ENCODE data around the gene PPP1R14C. TPM values are rescaled to one million over a fixed set of nuclear protein-coding genes. Genes with fewer than 3 reads are reported as not detected.

Gene PPP1R14C
- total and polyA plus RNA-seq, 2 donors (not counting 3 experiments of a cell fraction or from before 2014, with no cell fraction given), result not detected

DNA sequence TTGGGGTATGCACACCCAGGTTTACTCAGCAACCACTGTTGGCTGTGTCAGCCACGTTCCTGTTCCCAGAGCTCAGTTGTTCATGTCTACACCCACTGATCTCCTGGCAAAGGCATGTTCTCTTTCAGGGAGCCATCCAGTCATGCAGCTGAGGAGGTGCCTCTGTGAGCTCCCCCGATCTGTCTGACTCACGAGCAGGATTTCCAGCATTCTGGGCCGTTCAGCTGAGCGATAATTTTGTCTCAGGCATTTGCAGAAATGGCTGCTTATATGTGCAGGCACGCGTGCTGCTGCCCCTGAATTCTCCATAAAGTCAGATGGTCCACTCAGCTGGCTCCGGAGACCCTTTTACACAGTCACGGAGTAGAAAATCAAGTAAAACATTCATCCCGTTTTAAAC, 147.6 kb downstream of the PPP1R14C start:
- Histone ChIP-seq H3K79me2 (ENCODE audit: control insufficient read depth, insufficient read depth, low read length) (no peaks in the 10 kb centered on the region), H3K4me2 (ENCODE audit: insufficient read depth, low read length) (no peak overlapping the region), H3K27me3 (ENCODE audit: control insufficient read depth in 2 of 2, insufficient read depth in 2 of 2, low read length in 2 of 2) (peaks cover 15 to 28% of the 10 kb centered on the region in 2 experiments), H3K4me1 (ENCODE audit: control insufficient read depth, extremely low read depth, insufficient read depth, low read length) (no peaks in the 10 kb centered on the region), H3K9me3 (replicated peaks; ENCODE audit: control insufficient read depth, insufficient read depth, low read length) (no peaks in the 10 kb centered on the region), H3K9ac (replicated peaks; ENCODE audit: extremely low read depth, insufficient read depth, low read length) (no peak overlapping the region), H4K20me1 (replicated peaks; ENCODE audit: control insufficient read depth, extremely low read depth, insufficient read depth, low read length) (no peaks in the 10 kb centered on the region), H3K9me1 (replicated peaks; ENCODE audit: control insufficient read depth, extremely low read depth, insufficient read depth, low read length) (no peaks in the 10 kb centered on the region), H3K27ac (ENCODE audit: insufficient read depth, low read depth, low read length) (no peak overlapping the region), H3K36me3 (ENCODE audit: control insufficient read depth in 2 of 2, extremely low read depth in 1 of 2, insufficient read depth in 2 of 2, low read length in 2 of 2) (no peaks in the 10 kb centered on the region), H2AFZ (ENCODE audit: low read depth, low read length) (no peak overlapping the region), H3K4me3 (replicated peaks in 1 of 3; ENCODE audit: insufficient read depth in 1 of 3, low read depth in 1 of 3, low read length in 3 of 3) (no peak overlapping the region)
- POLR2A ChIA-PET, result no interaction called here
- DNase-seq (ENCODE audit: low read depth, low spot score) (no peak), FAIRE-seq (no peak)
- dilution Hi-C loops (cut with MboI; ENCODE audit: extremely low pct_ligation_motif_present, low sequenced_read_pairs), result no loop called here
- TF ChIP-seq MYC (IDR thresholded peaks at IDR 0.05; ENCODE audit: low read depth, low read length), result no peak
- CTCF ChIA-PET, result no interaction called here
- no TSS peak for BruUV-seq (replicated peaks)
- intact Hi-C loops (cut with micrococcal nuclease), result no loop called here

DNA sequence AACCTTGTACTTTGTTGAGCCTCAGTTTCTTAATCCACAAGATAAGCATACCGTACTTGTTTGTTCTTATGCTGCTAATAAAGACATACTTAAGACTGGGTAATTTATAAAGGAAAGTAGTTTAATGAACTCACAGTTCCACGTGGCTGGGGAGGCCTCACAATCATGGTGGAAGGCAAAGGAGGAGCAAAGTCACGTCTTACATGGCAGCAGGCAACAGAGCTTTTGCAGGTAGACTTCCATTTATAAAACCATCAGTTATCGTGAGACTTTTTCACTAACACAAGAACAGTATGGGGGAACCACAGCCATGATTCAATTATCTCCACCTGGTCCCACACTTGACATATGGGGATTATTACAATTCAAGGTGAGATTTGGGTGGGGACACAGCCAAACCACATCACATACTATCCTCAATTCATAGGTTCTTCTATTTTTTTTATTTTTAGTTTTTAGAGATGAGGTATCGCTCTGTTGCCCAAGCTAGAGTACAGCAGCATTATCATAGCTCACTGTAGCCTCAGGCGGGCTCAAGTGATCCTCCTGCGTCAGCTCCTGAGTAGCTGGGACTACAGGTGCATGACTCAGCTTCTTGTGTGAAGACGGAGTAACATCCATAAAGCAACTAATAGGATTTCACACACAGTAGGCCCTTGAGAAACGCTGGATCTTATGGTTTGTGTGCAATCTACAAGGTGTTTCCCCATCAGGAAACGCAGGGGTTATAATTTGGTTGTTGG, 149.3 kb downstream of the PPP1R14C start:
- no peak overlapping the region for H3K9ac ChIP-seq (replicated peaks; ENCODE audit: extremely low read depth, insufficient read depth, low read length)
- no peak overlapping the region for H2AFZ ChIP-seq (ENCODE audit: low read depth, low read length)
- H3K4me1 ChIP-seq (ENCODE audit: control insufficient read depth, extremely low read depth, insufficient read depth, low read length), result no peaks in the 10 kb centered on the region
- no peak overlapping the region for H3K4me2 ChIP-seq (ENCODE audit: insufficient read depth, low read length)
- dilution Hi-C loops (cut with MboI; ENCODE audit: extremely low pct_ligation_motif_present, low sequenced_read_pairs), result no loop called here
- ChIA-PET POLR2A (no interaction called here), CTCF (no interaction called here)
- no peak for DNase-seq (ENCODE audit: low read depth, low spot score)
- no peak for FAIRE-seq
- no peaks in the 10 kb centered on the region for H3K9me1 ChIP-seq (replicated peaks; ENCODE audit: control insufficient read depth, extremely low read depth, insufficient read depth, low read length)
- H3K27me3 ChIP-seq (ENCODE audit: control insufficient read depth in 2 of 2, insufficient read depth in 2 of 2, low read length in 2 of 2), result peaks cover 13 to 22% of the 10 kb centered on the region in 2 experiments
- intact Hi-C loops (cut with micrococcal nuclease), result no loop called here
- H3K36me3 ChIP-seq (ENCODE audit: control insufficient read depth in 2 of 2, extremely low read depth in 1 of 2, insufficient read depth in 2 of 2, low read length in 2 of 2), result no peaks in the 10 kb centered on the region
- no peak for TF ChIP-seq FOS (IDR thresholded peaks at IDR 0.05; ENCODE audit: borderline replicate concordance, insufficient read depth, low read length)
- TF ChIP-seq EZH2 (IDR thresholded peaks at IDR 0.05; ENCODE audit: borderline replicate concordance, low read depth, low read length, severe bottlenecking), result no peak
- no peak for TF ChIP-seq MYC (IDR thresholded peaks at IDR 0.05; ENCODE audit: low read depth, low read length)
- H3K27ac ChIP-seq (ENCODE audit: insufficient read depth, low read depth, low read length), result no peak overlapping the region
- H3K9me3 ChIP-seq (replicated peaks; ENCODE audit: control insufficient read depth, insufficient read depth, low read length), result no peaks in the 10 kb centered on the region
- H4K20me1 ChIP-seq (replicated peaks; ENCODE audit: control insufficient read depth, extremely low read depth, insufficient read depth, low read length), result no peaks in the 10 kb centered on the region
- no peak overlapping the region for H3K4me3 ChIP-seq (replicated peaks in 1 of 3; ENCODE audit: insufficient read depth in 1 of 3, low read depth in 1 of 3, low read length in 3 of 3)
- BruUV-seq (replicated peaks), result no TSS peak
- H3K79me2 ChIP-seq (ENCODE audit: control insufficient read depth, insufficient read depth, low read length), result no peaks in the 10 kb centered on the region

Measured in endothelial cell of umbilical vein (primary cell).